Fibroblast of lung (primary cell): ENCODE data around the gene MPDU1.

Experiments
- CTCF ChIP-seq, 2 donors: IDR thresholded peaks in 1 of 2; conservative IDR thresholded peaks in 1 of 2; 1 replicate in 1 of 2; 2 replicates in 1 of 2; pipeline ENCODE4 v1.5.1; 2011 to 2012; ENCODE audit warnings: low read length in 2 of 2, control low read depth in 1 of 2, inconsistent platforms in 1 of 2, low read depth in 1 of 2, mild to moderate bottlenecking in 1 of 2
- EZH2 ChIP-seq: IDR thresholded peaks from 2 replicates; pipeline ENCODE4 v1.5.1; 2012; ENCODE audit warnings: low read length, control low read depth, mild to moderate bottlenecking; ENCODE audit errors: missing control alignments

- no peak for TF ChIP-seq CTCF (conservative IDR thresholded peaks at IDR 0.05 in 1 of 2, IDR thresholded peaks at IDR 0.05 in 1 of 2; ENCODE audit: low read depth in 1 of 2, low read length in 2 of 2)
- TF ChIP-seq EZH2, result no peak
Measured at GRCh38 chr17:7563115-7563869, 20.4 kb upstream of the MPDU1 start.
